Thyroid gland (tissue), 4 donors: ENCODE measurements around the gene MYO18B. TPM values are rescaled to one million over a fixed set of nuclear protein-coding genes. Genes with fewer than 3 reads are reported as not detected.

Source experiments
- DNase-seq, 2 donors: peaks; one replicate each; pipeline ENCODE4 v3.0.0-alpha.2; 2019
- H3K27ac ChIP-seq, 3 donors: fragments of 200-600 bp; sonication (generic); 1 replicate in 2 of 3; 2 replicates in 1 of 3; pipeline ENCODE4 v1.5.1; 2016 to 2019; ENCODE audit warnings: mild to moderate bottlenecking in 1 of 3, moderate library complexity in 1 of 3
- H3K27me3 ChIP-seq: fragments of 200-600 bp; sonication (generic); one replicate; pipeline ENCODE4 v1.5.1; 2019
- H3K36me3 ChIP-seq, 2 donors: fragments of 200-600 bp; sonication (generic); one replicate each; pipeline ENCODE4 v1.5.1; 2016 to 2019
- H3K4me1 ChIP-seq, 2 donors: fragments of 200-600 bp; sonication (generic); one replicate each; pipeline ENCODE4 v1.5.1; 2017 to 2019
- H3K4me3 ChIP-seq, 3 donors: fragments of 200-600 bp; sonication (generic); replicated peaks in 1 of 3; 1 replicate in 2 of 3; 2 replicates in 1 of 3; pipeline ENCODE4 v1.5.1; 2016; ENCODE audit warnings: mild to moderate bottlenecking in 1 of 3
- H3K9me3 ChIP-seq: fragments of 200-600 bp; sonication (generic); one replicate; pipeline ENCODE4 v1.5.1; 2017
- POLR2A ChIP-seq, 2 donors: fragments of 450-650 bp; IDR thresholded peaks; one replicate each; pipeline ENCODE4 v1.6.1; 2017; ENCODE audit warnings: antibody characterized with exemption in 2 of 2, mild to moderate bottlenecking in 2 of 2, moderate library complexity in 1 of 2
- WGBS, 2 donors: methylation state at CpG; one replicate each; pipeline ENCODE4 v1.1.5; 2017; 5-methylcytosine and 5-hydroxymethylcytosine counted together
- intact Hi-C: fragments of 100-400 bp; cut with DNase I; formaldehyde crosslinking; loops from one replicate; pipeline ENCODE4 v1.15.1; 2023
- total RNA-seq, 4 donors: library from RNA; depleted of rRNA; stranded (reverse); fragments of >200 nt; gene quantifications; one replicate each; pipeline ENCODE4 v1.2.3, GENCODE V29; 2016
- TF ChIP-seq, protein P1 (sequence below), 6 experiments: fragments of 200-600 bp in 3 of 6; fragments of 450-650 bp in 3 of 6; sonication (generic) in 3 of 6; IDR thresholded peaks; one replicate each; pipeline ENCODE4 v1.5.1; 2016 to 2019; ENCODE audit warnings: antibody characterized with exemption in 6 of 6, mild to moderate bottlenecking in 2 of 6, inconsistent platforms in 1 of 6, moderate library complexity in 1 of 6

Gene MYO18B
- total RNA-seq, 4 donors from 2014 or later = 0.33 TPM; not detected in 3

DNA sequence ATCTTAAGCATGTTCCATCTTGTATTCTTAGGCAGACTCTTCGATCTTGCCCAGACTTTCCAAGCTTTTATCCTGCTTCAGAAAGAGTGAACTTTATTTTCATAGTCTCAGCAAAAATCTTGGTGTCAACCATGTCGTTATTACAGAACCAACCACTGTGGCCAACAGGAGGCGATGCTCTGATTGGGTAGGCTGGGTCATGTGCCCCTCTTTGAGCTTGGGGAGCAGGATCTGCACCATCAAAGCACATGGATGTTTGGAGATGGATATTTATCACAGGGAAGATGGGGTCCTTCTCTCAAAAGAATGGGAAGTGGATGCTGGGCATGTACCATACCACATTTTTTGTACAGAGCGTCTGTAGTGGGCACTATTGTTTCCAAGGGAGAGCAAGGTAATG lies 197.4 kb downstream of the MYO18B start:
- Histone ChIP-seq H3K27ac (no peak overlapping the region), H3K4me1 (no peaks in the 10 kb centered on the region), H3K4me3 (no peak overlapping the region), H3K36me3 (no peaks in the 10 kb centered on the region), H3K9me3 (no peaks in the 10 kb centered on the region), H3K27me3 (no peaks in the 10 kb centered on the region)
- WGBS, 2 donors = 88 to 91% methylated on average over 4 of the region's 4 CpGs
- TF ChIP-seq, protein P1, sequence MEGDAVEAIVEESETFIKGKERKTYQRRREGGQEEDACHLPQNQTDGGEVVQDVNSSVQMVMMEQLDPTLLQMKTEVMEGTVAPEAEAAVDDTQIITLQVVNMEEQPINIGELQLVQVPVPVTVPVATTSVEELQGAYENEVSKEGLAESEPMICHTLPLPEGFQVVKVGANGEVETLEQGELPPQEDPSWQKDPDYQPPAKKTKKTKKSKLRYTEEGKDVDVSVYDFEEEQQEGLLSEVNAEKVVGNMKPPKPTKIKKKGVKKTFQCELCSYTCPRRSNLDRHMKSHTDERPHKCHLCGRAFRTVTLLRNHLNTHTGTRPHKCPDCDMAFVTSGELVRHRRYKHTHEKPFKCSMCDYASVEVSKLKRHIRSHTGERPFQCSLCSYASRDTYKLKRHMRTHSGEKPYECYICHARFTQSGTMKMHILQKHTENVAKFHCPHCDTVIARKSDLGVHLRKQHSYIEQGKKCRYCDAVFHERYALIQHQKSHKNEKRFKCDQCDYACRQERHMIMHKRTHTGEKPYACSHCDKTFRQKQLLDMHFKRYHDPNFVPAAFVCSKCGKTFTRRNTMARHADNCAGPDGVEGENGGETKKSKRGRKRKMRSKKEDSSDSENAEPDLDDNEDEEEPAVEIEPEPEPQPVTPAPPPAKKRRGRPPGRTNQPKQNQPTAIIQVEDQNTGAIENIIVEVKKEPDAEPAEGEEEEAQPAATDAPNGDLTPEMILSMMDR (IDR thresholded peaks at IDR 0.05) = no peak
- TF ChIP-seq POLR2A (IDR thresholded peaks at IDR 0.05) = no peak
- DNase-seq = no peak
- intact Hi-C loops = no loop called here

DNA sequence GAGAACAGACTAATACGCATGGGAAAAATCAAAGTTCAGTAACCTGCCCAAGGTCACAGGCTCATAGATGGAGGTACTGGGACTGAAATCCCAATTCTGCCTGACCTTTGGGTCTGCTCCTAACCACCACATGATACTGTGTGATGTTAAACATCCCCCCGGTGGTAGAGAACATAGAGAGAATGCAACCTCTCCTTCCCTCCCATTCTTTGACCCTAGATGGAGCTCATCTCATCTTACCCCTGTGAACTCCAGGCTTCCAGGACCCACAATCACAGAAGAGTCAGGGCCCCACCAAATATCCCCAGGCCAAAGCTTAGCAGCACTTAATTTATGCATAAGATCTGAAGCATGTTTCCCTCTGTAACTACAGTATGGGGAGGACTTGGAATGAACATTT lies 198.5 kb downstream of the MYO18B start:
- no peaks in the 10 kb centered on the region for H3K4me1 ChIP-seq
- no peak for TF ChIP-seq POLR2A (IDR thresholded peaks at IDR 0.05)
- TF ChIP-seq, protein P1 (IDR thresholded peaks at IDR 0.05) = no peak
- intact Hi-C loops = no loop called here
- 67 to 70% methylated on average over 2 of the region's 2 CpGs for WGBS, 2 donors
- no peaks in the 10 kb centered on the region for H3K27me3 ChIP-seq
- H3K36me3 ChIP-seq = no peaks in the 10 kb centered on the region
- H3K27ac ChIP-seq = no peak overlapping the region
- no peaks in the 10 kb centered on the region for H3K9me3 ChIP-seq
- H3K4me3 ChIP-seq = no peak overlapping the region
- DNase-seq = no peak

DNA sequence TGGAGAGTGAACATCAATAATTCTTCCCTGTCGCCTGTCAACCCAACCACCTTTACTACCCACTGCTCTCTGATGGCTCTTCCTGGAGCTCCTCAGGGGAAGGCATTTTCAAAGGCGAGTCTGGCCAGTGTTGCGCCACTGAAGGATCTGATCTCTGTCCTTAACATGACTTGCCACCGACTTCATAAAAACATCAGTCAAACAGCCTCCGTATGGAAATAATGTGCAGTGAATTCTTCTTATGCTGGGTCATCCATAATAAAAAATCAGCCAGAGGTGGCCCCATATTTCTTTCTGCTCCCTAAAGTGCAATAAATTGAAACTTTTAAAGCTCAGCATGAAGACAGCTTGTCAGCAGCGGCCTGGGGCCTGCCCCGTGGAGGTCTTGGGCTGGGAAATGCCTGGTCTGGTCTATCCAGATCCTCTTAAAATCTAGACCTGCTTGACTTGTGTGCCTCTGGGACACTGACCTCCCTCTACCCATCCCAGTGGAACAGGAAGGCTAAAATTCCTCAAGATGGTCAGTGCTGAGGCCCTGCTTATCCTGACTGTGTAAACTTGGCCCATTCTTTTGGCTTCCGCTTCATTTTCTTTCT lies 199.5 kb downstream of the MYO18B start:
- no peak for TF ChIP-seq POLR2A (IDR thresholded peaks at IDR 0.05)
- TF ChIP-seq, protein P1 (IDR thresholded peaks at IDR 0.05) = no peak
- no peaks in the 10 kb centered on the region for H3K4me1 ChIP-seq
- DNase-seq = no peak
- H3K9me3 ChIP-seq = no peaks in the 10 kb centered on the region
- intact Hi-C loops = no loop called here
- no peaks in the 10 kb centered on the region for H3K36me3 ChIP-seq
- H3K4me3 ChIP-seq = no peak overlapping the region
- no peak overlapping the region for H3K27ac ChIP-seq
- H3K27me3 ChIP-seq = no peaks in the 10 kb centered on the region
- WGBS, 2 donors = 61 to 76% methylated on average over 8 of the region's 8 CpGs

DNA sequence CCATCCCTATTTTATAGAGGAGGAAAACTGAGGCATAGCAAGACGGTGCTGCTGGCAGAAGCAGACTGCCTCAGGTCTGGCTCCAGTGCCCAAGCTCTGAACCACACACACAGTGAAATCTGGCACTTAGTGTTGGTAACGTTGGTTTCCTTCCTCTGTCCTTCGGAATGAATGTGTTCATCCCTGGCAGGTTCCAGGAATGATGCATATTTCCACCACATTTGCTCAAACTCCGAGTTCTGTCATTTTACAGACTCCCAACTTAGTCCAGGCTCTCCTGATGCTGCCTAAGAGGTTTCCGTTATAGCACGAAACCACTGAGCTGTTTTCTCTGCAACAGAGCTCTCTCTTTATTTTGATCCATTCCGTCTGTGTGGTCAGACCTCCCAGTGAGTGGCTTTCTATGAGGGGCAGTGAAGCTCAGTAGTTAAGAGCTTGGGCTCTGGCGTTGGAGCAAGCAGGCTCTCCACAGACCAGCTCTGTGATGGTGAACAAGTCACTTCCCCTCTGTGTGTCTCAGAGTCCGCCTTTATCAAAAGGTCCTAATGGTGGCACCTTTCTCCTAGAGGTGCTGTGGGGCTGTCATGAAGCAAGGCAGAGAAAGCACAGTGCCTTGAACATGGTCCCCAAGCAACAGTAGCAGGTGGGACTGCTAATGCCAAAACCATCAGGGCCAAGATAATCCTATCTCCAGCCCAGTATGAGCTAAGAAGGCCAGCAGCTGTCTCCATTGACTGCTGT lies 200.3 kb downstream of the MYO18B start:
- Histone ChIP-seq H3K4me3 (no peak overlapping the region), H3K27me3 (no peaks in the 10 kb centered on the region), H3K9me3 (no peaks in the 10 kb centered on the region), H3K4me1 (no peaks in the 10 kb centered on the region), H3K27ac (no peak overlapping the region), H3K36me3 (no peaks in the 10 kb centered on the region)
- no peak for DNase-seq
- 51 to 53% methylated on average over 9 of the region's 9 CpGs for WGBS, 2 donors
- TF ChIP-seq, protein P1 (IDR thresholded peaks at IDR 0.05) = no peak
- TF ChIP-seq POLR2A (IDR thresholded peaks at IDR 0.05) = no peak
- intact Hi-C loops = no loop called here

DNA sequence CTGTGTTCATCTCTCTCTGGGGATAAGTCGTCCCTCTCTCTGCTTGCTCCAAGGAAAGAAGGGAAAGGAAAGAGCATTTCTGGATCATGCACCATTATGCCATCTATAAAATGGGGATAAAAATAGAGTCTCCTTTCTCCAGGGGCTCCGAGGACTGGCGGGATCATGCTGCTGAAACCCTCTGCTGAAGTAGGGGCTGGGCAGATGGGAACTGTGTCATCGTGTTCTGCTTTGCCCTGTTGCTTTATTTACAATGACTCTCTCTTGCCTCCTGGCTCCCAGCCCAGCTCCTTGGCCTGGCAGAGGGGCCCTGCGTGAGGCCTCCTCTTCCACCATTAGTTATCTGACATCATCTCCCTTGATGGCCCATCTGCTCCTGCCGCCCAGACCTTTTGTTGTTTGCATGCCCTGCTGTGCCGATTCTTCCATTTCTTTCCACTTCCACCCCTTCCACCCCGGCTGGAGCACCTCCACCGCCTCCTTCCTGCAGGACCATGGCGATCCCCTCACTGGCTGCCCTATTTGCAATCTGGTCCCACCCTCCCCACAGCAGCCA lies 200.9 kb downstream of the MYO18B start:
- no peaks in the 10 kb centered on the region for H3K9me3 ChIP-seq
- H3K27ac ChIP-seq = no peak overlapping the region
- no peak for TF ChIP-seq POLR2A (IDR thresholded peaks at IDR 0.05)
- TF ChIP-seq, protein P1 (IDR thresholded peaks at IDR 0.05) = no peak
- WGBS, 2 donors = 41 to 50% methylated on average over 10 of the region's 10 CpGs
- DNase-seq = no peak
- H3K27me3 ChIP-seq = no peaks in the 10 kb centered on the region
- intact Hi-C loops = no loop called here
- H3K36me3 ChIP-seq = no peaks in the 10 kb centered on the region
- no peaks in the 10 kb centered on the region for H3K4me1 ChIP-seq
- H3K4me3 ChIP-seq = no peak overlapping the region
